Upper lobe of left lung (tissue), 4 donors: ENCODE data around the gene PATJ.

Experiments
- CTCF ChIP-seq, 6 experiments: fragments of 450-650 bp in 4 of 6; fragments of 200-600 bp in 2 of 6; sonication (generic) in 2 of 6; IDR thresholded peaks; one replicate each; pipeline ENCODE4 v1.5.1; 2016 to 2019; ENCODE audit warnings: antibody characterized with exemption in 6 of 6
- POLR2A ChIP-seq, 4 donors: fragments of 450-650 bp; IDR thresholded peaks; one replicate each; pipeline ENCODE4 v1.5.1; 2016 to 2017; ENCODE audit warnings: antibody characterized with exemption in 4 of 4, mild to moderate bottlenecking in 2 of 4
- POLR2AphosphoS5 ChIP-seq, 2 donors: sonication (generic); formaldehyde crosslinking; IDR thresholded peaks; one replicate each; pipeline ENCODE4 v1.5.1; 2017; ENCODE audit warnings: antibody characterized with exemption in 2 of 2

- TF ChIP-seq POLR2AphosphoS5 (IDR thresholded peaks at IDR 0.05) (no peak), POLR2A (IDR thresholded peaks at IDR 0.05) (no peak), CTCF (IDR thresholded peaks at IDR 0.05) (no peak)
Measured at GRCh38 chr1:61828805-61829204, 86.5 kb downstream of the PATJ start.
